Upper lobe of left lung (tissue), 6 donors: Measurements from ENCODE around the gene KIF21A. TPM values are rescaled to one million over a fixed set of nuclear protein-coding genes. Genes with fewer than 3 reads are reported as not detected.

Source experiments
- ATAC-seq, 2 donors: fragments of 200-7000 bp; cut with Tn5 transposase; one replicate each; pipeline ENCODE4 v1.9.1; 2022; ENCODE audit warnings: mild to moderate bottlenecking in 2 of 2, moderate library complexity in 2 of 2; ENCODE audit not compliant: low FRiP score in 2 of 2
- DNase-seq, 2 donors: peaks; one replicate each; pipeline ENCODE4 v3.0.0-alpha.2; 2019 to 2020
- H3K27ac ChIP-seq, 4 donors: fragments of 200-600 bp; sonication (generic); one replicate each; pipeline ENCODE4 v1.5.1; 2016 to 2019
- H3K27me3 ChIP-seq, 4 donors: fragments of 200-600 bp; sonication (generic); one replicate each; pipeline ENCODE4 v1.5.1; 2017 to 2019
- H3K36me3 ChIP-seq, 4 donors: fragments of 200-600 bp; sonication (generic); one replicate each; pipeline ENCODE4 v1.5.1; 2016 to 2019
- H3K4me1 ChIP-seq, 4 donors: fragments of 200-600 bp; sonication (generic); one replicate each; pipeline ENCODE4 v1.5.1; 2018 to 2019
- H3K4me3 ChIP-seq, 4 donors: fragments of 200-600 bp; sonication (generic); one replicate each; pipeline ENCODE4 v1.5.1; 2017 to 2019; ENCODE audit warnings: mild to moderate bottlenecking in 2 of 4, moderate library complexity in 1 of 4
- H3K9me3 ChIP-seq, 4 donors: fragments of 200-600 bp; sonication (generic); one replicate each; pipeline ENCODE4 v1.5.1; 2018 to 2019
- EP300 ChIP-seq, 4 donors: sonication (generic); formaldehyde crosslinking; IDR thresholded peaks; one replicate each; pipeline ENCODE4 v1.5.1; 2017; ENCODE audit warnings: antibody characterized with exemption in 4 of 4, control low read depth in 2 of 4
- POLR2A ChIP-seq, 4 donors: fragments of 450-650 bp; IDR thresholded peaks; one replicate each; pipeline ENCODE4 v1.5.1; 2016 to 2017; ENCODE audit warnings: antibody characterized with exemption in 4 of 4, mild to moderate bottlenecking in 2 of 4
- POLR2AphosphoS5 ChIP-seq, 2 donors: sonication (generic); formaldehyde crosslinking; IDR thresholded peaks; one replicate each; pipeline ENCODE4 v1.5.1; 2017; ENCODE audit warnings: antibody characterized with exemption in 2 of 2
- WGBS, 2 donors: methylation state at CpG; one replicate each; pipeline ENCODE4 v1.1.5; 2017 to 2018; 5-methylcytosine and 5-hydroxymethylcytosine counted together
- total RNA-seq, 6 donors: library from RNA; depleted of rRNA in 4 of 6; stranded (reverse); fragments of >200 nt in 4 of 6; gene quantifications; one replicate each; pipeline versions ENCODE4 v1.1.0 to v1.2.1, GENCODE V29; 2016 to 2021
- TF ChIP-seq, protein P1 (sequence below), 6 experiments: fragments of 450-650 bp in 4 of 6; fragments of 200-600 bp in 2 of 6; sonication (generic) in 2 of 6; IDR thresholded peaks; one replicate each; pipeline ENCODE4 v1.5.1; 2016 to 2019; ENCODE audit warnings: antibody characterized with exemption in 6 of 6
- donor health status: DM: no; HTN: no; CAD: no; lungs with moderate emphysema.
- donor health status: DM: no; HTN: yes; CAD: no; lungs with severe emphysema.

Gene KIF21A
- total RNA-seq, 6 donors from 2014 or later = 6.6 to 89.3 (median 18.3) TPM

DNA sequence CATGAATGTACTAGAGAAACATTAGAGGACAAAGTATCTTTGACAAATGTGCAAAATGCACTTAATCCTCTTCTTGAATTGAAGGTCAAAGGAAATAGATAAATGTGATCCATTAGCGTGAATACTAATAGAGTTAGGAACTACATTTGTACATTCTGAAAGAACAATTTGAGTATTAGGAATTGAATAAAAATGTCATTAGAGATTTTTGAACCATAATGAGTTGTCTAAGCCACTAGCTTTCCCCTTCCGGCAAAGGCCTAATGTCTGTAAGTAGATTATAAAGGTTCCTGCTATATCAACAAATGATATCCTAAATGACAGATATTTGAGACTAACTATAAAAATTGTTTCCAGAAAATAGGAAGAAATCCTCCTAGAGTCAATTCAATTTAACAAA lies 59.8 kb downstream of the KIF21A start:
- 86 to 94% methylated on average over 2 of the region's 2 CpGs for WGBS, 2 donors
- no peaks in the 10 kb centered on the region for H3K27me3 ChIP-seq
- no peaks in the 10 kb centered on the region for H3K4me1 ChIP-seq
- DNase-seq = no peak
- no peaks in the 10 kb centered on the region for H3K9me3 ChIP-seq
- no peak for ATAC-seq
- no peak overlapping the region for H3K27ac ChIP-seq
- H3K36me3 ChIP-seq = no peaks in the 10 kb centered on the region
- no peak overlapping the region for H3K4me3 ChIP-seq
- no peak for TF ChIP-seq POLR2A (IDR thresholded peaks at IDR 0.05)
- no peak for TF ChIP-seq EP300 (IDR thresholded peaks at IDR 0.05)
- TF ChIP-seq POLR2AphosphoS5 (IDR thresholded peaks at IDR 0.05) = no peak
- TF ChIP-seq, protein P1, sequence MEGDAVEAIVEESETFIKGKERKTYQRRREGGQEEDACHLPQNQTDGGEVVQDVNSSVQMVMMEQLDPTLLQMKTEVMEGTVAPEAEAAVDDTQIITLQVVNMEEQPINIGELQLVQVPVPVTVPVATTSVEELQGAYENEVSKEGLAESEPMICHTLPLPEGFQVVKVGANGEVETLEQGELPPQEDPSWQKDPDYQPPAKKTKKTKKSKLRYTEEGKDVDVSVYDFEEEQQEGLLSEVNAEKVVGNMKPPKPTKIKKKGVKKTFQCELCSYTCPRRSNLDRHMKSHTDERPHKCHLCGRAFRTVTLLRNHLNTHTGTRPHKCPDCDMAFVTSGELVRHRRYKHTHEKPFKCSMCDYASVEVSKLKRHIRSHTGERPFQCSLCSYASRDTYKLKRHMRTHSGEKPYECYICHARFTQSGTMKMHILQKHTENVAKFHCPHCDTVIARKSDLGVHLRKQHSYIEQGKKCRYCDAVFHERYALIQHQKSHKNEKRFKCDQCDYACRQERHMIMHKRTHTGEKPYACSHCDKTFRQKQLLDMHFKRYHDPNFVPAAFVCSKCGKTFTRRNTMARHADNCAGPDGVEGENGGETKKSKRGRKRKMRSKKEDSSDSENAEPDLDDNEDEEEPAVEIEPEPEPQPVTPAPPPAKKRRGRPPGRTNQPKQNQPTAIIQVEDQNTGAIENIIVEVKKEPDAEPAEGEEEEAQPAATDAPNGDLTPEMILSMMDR (IDR thresholded peaks at IDR 0.05) = no peak

GRCh38 chr12:39380090-39380489 lies 62.8 kb downstream of the KIF21A start:
- H3K4me1 ChIP-seq = no peaks in the 10 kb centered on the region
- DNase-seq (no peak), ATAC-seq (no peak)
- WGBS, 2 donors = 96 to 98% methylated on average over 10 of the region's 10 CpGs
- H3K27me3 ChIP-seq = no peaks in the 10 kb centered on the region
- TF ChIP-seq EP300 (IDR thresholded peaks at IDR 0.05) (no peak), POLR2A (IDR thresholded peaks at IDR 0.05) (no peak), POLR2AphosphoS5 (IDR thresholded peaks at IDR 0.05) (no peak)
- TF ChIP-seq, protein P1 (IDR thresholded peaks at IDR 0.05) = no peak
- H3K27ac ChIP-seq = no peak overlapping the region
- no peak overlapping the region for H3K4me3 ChIP-seq
- no peaks in the 10 kb centered on the region for H3K36me3 ChIP-seq
- H3K9me3 ChIP-seq = no peaks in the 10 kb centered on the region

- no peaks in the 10 kb centered on the region for H3K9me3 ChIP-seq
- 55 to 77% methylated on average over 1 of the region's 1 CpG for WGBS, 2 donors
- H3K4me1 ChIP-seq = no peaks in the 10 kb centered on the region
- DNase-seq = no peak
- no peaks in the 10 kb centered on the region for H3K36me3 ChIP-seq
- no peak overlapping the region for H3K4me3 ChIP-seq
- H3K27ac ChIP-seq = no peak overlapping the region
- no peaks in the 10 kb centered on the region for H3K27me3 ChIP-seq
- no peak for ATAC-seq
- TF ChIP-seq POLR2AphosphoS5 (IDR thresholded peaks at IDR 0.05) (no peak), EP300 (IDR thresholded peaks at IDR 0.05) (no peak), POLR2A (IDR thresholded peaks at IDR 0.05) (no peak)
- TF ChIP-seq, protein P1 (IDR thresholded peaks at IDR 0.05) = no peak
Measured at GRCh38 chr12:39378341-39378740, 64.6 kb downstream of the KIF21A start.

DNA sequence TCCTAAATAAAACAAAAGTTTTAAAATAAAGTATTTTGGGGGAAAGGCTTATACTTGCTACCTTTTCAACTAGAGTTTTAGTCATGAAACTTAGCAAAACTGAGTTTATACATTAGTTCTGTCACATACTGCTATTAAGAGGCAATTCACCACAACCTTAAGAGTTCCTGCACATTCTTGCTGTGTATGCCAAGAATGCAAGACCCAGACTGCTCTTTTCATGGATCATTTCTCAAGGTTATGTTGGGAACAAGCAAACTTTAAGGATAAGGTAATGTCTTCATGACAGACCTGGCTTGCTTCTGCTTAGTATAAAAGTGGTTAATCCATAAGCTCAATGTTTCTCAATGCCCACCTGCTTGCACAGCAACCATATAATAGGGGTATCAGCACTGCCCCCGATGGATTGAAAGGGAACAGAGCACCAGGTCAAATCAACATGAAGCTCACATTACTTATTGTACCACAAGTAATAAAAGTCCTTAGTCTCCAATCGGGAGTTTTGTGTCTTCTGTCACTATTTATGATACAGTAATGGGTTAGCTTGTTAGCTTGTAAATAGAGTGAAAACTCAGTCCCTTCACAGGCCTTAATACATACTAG lies 67.6 kb downstream of the KIF21A start:
- TF ChIP-seq POLR2A (IDR thresholded peaks at IDR 0.05) = no peak
- no peak for TF ChIP-seq POLR2AphosphoS5 (IDR thresholded peaks at IDR 0.05)
- no peak for TF ChIP-seq EP300 (IDR thresholded peaks at IDR 0.05)
- TF ChIP-seq, protein P1 (IDR thresholded peaks at IDR 0.05) = no peak
- H3K36me3 ChIP-seq = no peaks in the 10 kb centered on the region
- no peaks in the 10 kb centered on the region for H3K4me1 ChIP-seq
- no peaks in the 10 kb centered on the region for H3K9me3 ChIP-seq
- DNase-seq = no peak
- ATAC-seq = no peak
- H3K4me3 ChIP-seq = no peak overlapping the region
- H3K27ac ChIP-seq = no peak overlapping the region
- H3K27me3 ChIP-seq = no peaks in the 10 kb centered on the region
- WGBS, 2 donors = 85 to 88% methylated on average over 2 of the region's 2 CpGs

DNA sequence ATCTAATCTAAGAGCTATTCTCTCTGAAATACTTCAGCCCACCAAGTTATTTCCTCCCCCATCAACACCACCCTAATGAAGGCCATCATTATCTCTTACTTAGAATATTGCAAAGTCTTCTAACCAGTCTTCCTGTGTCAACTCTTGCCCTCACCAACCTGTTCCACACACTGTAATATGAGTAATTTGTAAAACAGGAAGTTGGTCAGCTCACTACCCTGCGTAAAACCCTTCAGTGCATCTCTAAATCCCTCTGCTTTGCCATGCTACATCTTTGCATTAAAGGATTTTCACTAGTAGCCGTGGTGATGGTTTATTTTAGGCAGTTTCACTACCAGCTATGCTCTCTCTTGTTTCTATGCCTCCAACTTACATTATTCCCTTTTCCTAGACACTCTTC lies 70.0 kb downstream of the KIF21A start:
- no peak for TF ChIP-seq POLR2AphosphoS5 (IDR thresholded peaks at IDR 0.05)
- TF ChIP-seq, protein P1 (IDR thresholded peaks at IDR 0.05) = no peak
- no peak for TF ChIP-seq EP300 (IDR thresholded peaks at IDR 0.05)
- no peak for TF ChIP-seq POLR2A (IDR thresholded peaks at IDR 0.05)
- ATAC-seq (no peak), DNase-seq (no peak)
- Histone ChIP-seq H3K36me3 (no peaks in the 10 kb centered on the region), H3K9me3 (no peaks in the 10 kb centered on the region), H3K27me3 (no peaks in the 10 kb centered on the region), H3K4me3 (no peak overlapping the region), H3K27ac (no peak overlapping the region), H3K4me1 (no peaks in the 10 kb centered on the region)
- 55 to 60% methylated on average over 2 of the region's 2 CpGs for WGBS, 2 donors
